A673 (cell line): Measurements from ENCODE around the gene XAGE2.
"Not testable (repeated sequence)": the region's sequence is repeated elsewhere in the genome, so short reads cannot be mapped to it uniquely, and the experiment has no call there.

Experiments used
- EZH2 ChIP-seq: fragments of 200-600 bp; sonication (generic); IDR thresholded peaks from 2 replicates; pipeline ENCODE4 v1.6.1; 2017; ENCODE audit warnings: borderline replicate concordance, low read depth, mild to moderate bottlenecking, mixed read lengths, antibody characterized with exemption, low read length; ENCODE audit not compliant: poor library complexity, severe bottlenecking
- TF ChIP-seq, protein P1 (sequence below): fragments of 300-800, 200-600 bp; sonication (generic); conservative IDR thresholded peaks from 2 replicates; pipeline ENCODE4 v1.5.1; 2017; ENCODE audit warnings: low read depth, mild to moderate bottlenecking, antibody characterized with exemption, low read length, moderate library complexity, mixed read lengths

GRCh38 chrX:52345402-52345801 lies 23.4 kb upstream of the XAGE2 start:
- TF ChIP-seq, protein P1, sequence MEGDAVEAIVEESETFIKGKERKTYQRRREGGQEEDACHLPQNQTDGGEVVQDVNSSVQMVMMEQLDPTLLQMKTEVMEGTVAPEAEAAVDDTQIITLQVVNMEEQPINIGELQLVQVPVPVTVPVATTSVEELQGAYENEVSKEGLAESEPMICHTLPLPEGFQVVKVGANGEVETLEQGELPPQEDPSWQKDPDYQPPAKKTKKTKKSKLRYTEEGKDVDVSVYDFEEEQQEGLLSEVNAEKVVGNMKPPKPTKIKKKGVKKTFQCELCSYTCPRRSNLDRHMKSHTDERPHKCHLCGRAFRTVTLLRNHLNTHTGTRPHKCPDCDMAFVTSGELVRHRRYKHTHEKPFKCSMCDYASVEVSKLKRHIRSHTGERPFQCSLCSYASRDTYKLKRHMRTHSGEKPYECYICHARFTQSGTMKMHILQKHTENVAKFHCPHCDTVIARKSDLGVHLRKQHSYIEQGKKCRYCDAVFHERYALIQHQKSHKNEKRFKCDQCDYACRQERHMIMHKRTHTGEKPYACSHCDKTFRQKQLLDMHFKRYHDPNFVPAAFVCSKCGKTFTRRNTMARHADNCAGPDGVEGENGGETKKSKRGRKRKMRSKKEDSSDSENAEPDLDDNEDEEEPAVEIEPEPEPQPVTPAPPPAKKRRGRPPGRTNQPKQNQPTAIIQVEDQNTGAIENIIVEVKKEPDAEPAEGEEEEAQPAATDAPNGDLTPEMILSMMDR = peak; percentile 70
- TF ChIP-seq EZH2 = not testable (repeated sequence)
